CD4-positive, alpha-beta T cell treated with Interferon gamma for 1 hour (primary cell): Measurements from ENCODE around the gene ZNF41.

Experiments
- DNase-seq: peaks from one replicate; pipeline ENCODE4 v3.0.0-alpha.2; 2020

Gene ZNF41

DNA sequence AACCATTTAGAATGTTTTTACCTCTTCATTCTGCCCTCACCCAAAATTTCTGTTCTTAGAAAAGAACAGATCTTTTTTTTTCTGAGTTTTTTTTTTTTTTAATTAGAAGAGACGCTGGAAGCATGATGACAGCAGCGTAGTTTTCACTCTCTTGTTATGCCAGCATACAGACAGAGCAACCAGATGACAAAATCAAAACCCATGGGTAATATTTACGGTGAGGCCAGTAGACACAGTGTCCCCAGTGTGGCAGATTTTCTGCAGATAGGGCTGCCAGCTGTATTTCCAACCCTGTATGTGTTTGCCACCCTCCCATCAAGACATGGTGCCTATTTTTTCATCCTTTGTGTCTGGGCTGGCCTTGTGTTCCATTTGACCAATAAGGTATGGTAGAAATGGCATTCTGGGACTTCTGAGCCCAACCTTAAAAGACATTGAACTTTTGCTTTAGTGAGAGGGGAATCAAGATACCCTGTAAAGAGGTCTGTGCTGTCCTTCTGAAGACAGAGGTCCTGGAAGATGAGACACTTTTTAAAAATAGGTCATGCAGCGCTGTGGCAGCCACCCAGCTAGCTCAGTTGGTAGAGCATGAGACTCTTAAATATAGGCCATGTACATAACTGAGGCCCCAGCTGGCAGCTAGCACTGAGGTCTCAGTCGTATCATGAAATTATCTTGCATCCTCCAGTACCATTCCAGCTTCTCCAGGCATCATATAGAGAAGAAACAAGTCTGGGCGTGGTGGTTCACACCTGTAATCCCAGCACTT is 6.7 kb upstream of the ZNF41 start:
- no peak for DNase-seq

DNA sequence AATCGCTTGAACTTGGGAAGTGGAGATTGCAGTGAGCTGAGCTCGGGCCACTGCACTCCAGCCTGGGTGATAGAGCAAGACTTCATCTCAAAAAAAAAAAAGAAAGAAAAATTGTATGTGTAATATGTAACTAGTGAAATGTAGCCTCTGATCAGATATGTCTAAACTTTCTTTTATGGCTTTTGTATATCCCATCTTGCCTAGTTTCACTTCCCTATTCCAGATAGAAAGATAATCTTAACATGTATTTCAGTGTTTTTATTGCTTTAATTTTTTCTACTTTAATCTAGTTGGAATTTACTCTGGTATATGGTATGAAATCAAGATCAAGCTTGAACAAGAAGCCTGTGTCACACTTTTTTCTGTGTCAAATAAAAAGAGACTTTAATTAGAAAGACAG is 1.9 kb upstream of the ZNF41 start:
- DNase-seq, result no peak

DNA sequence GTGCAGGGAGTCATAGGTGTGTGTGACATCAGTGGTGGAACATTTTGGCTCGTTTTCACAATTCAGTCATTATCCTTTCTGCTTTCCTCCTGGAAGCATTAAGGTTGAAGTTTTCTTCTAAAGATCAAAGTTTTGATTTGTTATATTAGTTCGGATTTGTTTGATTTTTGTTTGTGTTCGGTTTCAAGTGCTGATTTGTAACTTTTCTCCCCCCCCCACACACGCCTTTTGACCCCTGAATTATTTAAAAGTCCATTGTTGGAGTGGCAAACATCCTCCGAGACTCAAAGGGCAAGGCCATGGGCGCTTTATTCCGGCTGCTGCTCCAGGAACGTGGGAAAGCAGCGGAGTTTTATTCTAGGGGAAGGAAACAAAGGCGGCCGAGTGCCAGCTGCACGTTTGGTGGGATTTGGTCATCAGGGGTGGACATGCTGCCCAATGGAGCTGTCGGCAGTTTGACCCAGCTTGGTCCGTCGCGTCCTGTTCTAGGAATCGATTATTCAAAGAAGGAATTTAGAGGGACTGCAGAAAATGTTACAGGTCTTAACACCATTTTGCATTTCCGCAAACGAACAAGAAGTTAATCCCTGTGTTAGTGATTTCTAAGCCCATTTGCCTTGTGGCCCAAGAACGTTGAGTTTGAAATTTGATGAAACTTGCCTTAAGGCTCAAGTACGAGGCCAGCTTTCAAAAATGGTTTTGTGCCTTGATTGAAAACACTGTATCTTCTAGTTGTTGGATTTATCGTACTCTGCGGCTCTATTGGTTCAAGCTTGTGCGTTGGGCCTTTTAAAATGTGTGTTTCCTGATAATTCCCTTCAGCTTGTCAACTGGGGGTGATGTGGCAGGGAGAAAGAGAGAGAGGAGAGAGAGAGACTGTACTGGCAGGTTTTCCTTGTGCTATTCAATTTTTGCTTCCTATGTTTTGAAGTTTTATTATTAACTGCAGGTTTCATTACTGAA is 565 bp upstream of the ZNF41 start:
- no peak for DNase-seq

DNA sequence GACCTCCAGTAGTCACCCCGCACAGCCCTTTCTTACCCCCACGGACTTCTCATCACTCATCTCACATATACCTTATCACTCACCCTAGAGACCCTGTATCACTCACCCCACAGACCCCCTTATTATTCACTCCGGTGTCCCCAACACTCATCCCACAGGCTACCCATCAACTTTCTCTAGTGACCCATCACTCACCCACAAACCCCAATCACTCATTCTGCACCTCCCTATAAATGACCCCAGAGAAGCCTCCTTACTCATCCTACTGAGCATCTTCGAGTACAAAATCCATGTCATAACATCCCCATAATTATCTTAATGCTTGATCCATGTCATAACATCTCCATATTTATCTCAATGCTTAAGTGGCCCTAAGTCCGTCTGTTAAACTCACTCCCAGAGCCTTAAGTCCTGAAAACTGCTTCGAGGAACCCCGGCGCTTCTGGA is 934 bp downstream of the ZNF41 start:
- no peak for DNase-seq

DNA sequence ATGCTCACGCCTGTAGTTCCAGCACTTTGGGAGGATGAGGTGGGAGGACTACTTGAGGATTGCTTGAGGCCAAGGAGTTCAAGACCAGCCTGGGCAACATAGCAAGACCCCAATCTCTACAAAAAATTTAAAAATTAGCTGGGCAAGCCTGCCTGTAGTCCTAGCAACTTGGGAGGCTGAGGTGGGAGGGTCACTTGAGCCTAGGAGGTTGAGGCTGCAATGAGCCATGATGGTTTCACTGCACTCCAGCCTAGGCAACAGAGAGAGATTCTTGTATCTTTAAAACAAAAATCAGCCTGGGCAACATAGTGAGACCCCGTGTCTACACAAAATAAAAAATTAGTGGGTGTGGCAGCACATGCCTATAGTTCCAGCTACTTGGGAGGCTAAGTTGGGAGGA is 1.9 kb downstream of the ZNF41 start:
- DNase-seq, result no peak

DNA sequence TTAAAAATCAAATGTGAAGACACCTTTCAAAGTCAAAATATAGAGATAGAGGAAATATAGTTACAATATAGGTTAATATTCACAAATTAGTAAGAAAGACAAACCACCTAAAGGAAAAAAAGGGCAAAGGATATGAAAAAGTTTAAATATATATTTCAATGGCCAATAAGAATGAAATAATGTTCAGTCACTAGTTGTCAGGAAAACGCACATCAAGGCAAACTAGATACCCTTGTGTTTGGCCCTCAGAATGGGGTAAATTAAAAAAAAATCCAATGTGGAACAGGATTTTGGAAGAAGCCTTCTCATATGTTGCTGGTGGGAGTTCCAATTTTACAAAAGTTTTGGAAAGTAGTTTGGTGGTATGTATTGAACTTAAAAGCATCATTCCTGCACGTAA is 2.4 kb downstream of the ZNF41 start:
- DNase-seq, result no peak

DNA sequence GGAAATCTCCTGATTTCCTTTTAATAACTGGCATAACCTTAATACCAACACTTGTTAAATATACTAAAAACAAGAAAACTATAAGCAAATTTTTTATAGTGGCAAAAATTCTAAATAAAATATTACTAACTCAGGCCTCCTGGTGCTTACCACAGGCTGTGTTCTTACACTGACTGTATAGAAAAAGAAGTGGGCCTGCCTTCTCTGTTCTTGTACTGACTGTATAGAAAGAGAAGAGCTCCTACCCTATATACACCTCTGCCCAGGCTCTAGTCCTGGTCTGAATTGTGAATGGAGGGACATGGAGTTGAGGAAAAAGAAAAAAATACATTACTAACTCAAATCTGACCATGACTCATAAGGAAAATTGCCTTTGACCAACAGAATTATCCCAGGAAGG is 7.5 kb downstream of the ZNF41 start:
- DNase-seq, result no peak

DNA sequence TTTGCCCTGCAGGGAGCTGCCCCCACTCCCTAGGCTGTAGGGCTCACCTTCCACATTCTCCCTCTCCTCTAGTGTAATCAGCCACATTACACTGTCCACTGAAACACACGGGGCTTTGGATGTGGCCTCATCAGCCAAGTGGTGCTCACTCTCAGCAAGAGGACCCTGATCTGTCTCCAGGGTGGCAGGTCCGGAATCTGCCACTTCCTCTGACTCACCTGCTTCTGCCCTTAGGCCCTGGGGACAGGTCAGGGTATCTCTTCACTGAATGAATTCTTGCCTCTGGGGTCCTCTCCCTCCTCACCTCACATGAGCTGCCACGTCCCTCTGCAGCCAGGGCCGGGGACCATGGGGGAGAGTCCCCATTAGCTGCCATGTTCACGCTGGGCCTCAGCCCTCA is 15.9 kb downstream of the ZNF41 start:
- no peak for DNase-seq

DNA sequence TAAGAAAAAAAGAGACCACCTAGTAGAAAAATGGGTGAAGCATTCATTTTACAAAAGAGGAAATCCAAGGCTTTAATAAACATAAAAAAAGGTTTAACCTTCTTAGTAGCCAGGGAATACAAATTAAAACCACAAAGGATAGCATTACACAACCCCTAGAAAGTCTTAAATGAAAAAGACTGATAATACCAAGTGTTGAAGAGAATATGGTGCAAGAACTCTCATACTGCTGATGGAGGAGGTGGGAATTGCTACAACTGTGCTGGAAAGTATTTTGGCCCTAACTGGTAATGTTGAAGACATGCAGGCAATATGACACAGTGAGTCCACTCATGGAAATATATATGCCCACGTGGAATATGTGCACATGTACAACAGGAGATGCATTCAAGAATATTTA is 22.5 kb downstream of the ZNF41 start:
- no peak for DNase-seq

DNA sequence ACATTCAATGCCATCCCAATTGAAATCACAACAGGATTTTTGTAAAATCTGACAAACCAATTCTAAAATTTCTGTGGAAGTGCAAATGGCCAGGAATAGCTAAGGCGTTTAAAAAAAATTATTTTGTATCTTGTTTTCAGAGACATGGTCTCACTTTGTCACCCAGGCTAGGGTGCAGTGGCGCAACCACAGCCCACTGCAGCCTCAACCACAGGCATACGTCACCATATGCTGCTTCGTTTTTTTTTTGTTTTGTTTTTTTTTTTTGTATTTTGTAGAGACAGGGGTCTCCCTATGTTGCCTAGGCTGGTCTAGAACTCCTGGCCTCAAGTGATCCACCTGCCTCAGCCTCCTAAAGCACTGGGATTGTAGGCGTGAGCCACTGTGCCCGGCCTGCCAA is 24.5 kb downstream of the ZNF41 start:
- peak; percentile 14 for DNase-seq

DNA sequence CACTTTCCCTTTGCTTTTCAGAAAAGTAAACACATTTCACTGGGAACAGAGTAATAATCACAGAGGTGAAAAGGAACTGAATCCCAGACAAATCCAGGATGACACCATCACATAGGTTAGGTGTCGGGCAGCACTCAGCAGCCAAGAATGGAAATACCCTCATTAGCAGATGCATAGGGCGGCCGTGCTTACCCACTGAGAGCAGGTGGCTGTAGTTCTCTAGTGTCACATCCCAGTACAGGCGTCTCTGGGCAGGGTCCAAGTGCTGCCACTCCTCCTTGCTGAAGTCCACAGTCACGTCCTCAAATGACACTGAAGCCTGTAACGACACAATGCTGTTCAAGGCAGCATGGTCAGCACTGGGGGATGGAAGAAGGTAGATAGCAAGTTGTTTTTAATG is 26.9 kb downstream of the ZNF41 start:
- no peak for DNase-seq

DNA sequence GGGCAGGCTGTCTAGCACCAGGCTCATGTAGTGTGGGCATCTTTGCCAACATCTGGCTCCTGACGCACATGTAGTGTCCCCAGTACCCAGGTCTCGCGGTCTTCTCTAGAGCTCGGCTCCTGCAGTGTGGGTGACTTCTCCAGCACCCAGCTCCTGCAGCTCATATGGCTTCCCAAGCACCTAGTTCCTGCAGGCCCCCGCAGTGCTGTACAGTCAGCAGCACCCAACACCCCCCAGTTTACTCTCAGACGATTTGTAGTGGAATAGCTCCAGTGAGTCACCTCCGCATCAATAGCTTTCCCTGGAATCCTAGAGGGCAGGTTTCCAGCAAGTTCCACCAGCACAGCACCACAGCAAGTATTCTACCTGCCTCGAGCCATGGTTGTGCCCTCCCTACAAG is 30.9 kb downstream of the ZNF41 start:
- no peak for DNase-seq

DNA sequence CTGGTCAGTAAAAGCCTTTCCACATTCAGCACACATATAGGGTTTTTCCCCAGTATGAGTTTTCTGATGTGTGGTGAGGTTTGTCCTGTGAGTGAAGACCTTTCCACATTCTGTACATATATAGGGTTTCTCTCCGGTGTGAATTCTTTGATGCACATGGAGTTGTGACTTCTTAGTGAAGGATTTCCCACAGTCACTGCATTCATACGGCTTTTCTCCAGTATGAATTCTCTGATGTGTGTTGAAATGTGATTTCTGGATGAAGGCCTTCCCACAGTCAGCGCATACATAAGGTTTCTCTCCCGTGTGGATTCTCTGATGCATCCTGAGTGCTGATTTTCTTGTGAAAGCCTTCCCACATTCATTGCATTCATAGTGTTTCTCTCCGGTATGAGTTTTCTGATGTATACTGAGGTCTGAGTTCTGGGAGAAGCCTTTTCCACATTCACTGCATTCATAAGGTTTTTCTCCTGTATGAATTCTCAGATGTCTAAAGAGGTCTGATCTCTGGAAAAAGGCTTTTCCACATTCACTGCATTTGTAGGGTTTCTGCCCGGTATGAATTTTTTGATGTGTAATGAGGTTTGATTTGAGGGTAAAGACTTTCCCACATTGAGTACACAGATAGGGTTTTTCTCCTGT is 34.7 kb downstream of the ZNF41 start:
- no peak for DNase-seq

DNA sequence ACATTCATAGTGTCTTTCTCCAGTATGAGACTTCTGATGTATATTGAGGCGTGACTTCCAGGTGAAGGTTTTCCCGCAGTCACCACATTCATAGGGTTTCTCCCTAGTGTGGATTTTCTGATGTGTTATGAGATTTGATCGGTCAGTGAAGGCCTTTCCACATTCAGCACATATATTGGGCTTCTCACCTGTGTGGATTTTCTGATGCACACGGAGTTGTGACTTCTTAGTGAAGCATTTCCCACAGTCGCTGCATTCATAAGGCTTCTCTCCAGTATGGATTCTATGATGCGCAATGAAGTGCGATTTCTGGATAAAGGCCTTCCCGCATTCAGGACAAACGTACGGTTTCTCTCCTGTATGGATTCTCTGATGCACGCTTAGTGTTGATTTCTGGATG is 35.4 kb downstream of the ZNF41 start:
- DNase-seq, result no peak

DNA sequence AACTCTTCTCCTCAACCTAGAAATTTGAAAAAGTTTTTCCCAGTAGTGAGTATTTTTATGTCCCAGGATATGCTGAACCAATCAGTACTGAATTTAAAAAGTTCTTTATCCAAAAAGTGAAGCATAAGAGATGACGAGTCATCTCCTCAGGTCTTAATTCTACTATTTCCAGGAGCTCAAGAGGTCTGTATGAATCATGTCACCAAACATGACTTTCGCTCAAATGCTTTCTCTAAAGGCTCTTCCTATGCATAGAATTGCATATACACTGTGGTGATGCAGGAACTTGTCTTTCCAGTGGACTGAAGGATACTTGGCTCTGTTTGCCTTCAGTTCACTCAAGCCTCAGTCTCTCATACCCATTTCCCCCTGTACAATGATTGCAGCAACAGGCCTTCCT is 36.1 kb downstream of the ZNF41 start:
- no peak for DNase-seq

DNA sequence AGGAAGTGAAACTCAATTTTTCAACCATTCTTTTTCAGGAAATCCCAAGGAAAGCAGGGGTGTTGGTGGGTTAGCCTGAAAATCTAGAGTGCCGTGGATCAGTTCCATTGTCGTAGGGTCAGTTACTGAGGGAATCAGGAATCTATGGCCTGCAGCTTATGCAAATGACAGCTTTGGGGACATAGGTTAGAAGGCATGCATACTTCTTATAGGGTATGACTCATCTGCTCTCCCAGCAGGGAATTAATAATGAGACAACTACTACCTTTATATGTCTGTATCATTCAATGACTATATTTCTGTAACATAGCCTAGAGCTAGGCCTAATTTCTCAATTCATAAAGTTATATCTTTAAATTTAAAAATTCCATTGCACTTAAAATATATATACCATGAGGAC is 36.6 kb downstream of the ZNF41 start:
- no peak for DNase-seq

DNA sequence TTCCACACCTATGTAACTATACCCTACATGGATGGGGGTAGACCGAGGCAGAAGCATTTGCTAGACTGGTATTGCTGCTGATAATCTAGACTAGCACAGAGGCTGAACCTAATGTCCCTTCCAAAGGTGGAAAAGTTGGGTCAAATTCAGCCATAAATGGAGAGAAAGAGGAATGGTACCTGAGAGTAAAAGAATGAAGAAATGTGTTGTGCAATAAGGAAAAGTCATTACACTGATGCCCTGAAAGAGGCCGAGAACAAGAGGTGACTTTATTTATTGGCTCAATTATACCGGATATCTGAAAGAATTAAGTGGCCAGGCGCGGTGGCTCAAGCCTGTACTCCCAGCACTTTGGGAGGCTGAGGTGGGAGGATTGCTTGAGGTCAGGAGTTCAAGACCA is 52.1 kb downstream of the ZNF41 start:
- DNase-seq, result no peak

DNA sequence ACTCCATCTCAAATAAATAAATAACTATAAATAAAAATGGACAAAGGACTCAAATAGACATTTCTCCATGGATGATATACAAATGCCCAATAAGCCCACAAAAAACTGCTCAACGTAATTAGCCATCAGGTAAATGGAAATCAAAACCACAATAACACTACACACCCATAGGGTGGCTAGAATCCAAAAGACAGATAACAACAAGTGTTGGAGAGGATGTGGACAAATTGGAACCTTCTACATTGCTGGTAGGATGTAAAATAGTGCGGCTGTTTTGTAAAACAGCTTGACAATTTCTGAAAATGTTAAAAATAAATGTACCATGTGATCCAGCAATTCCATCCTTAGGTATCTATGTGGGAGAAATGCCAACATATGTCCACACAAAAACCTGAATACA is 60.6 kb downstream of the ZNF41 start:
- no peak for DNase-seq

DNA sequence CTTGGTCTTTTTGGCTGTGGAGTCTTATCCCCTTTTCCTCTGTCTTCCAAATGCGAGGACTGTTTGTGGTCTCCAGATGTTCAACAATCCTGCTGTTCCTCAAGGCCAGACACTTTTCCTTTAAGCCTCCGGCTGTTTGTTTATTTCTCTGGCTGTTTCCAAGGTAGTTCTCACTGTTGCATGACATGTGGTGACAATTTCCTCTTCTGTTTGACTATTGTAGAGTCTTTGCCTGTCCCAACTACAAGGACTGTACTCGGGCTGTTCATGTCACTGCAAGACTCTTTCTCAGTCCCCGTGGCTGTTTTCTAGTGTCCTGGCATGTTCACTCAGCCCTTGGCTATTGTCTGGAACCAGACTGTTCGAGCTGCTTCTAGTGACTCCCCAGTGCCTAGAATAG is 62.1 kb downstream of the ZNF41 start:
- no peak for DNase-seq

DNA sequence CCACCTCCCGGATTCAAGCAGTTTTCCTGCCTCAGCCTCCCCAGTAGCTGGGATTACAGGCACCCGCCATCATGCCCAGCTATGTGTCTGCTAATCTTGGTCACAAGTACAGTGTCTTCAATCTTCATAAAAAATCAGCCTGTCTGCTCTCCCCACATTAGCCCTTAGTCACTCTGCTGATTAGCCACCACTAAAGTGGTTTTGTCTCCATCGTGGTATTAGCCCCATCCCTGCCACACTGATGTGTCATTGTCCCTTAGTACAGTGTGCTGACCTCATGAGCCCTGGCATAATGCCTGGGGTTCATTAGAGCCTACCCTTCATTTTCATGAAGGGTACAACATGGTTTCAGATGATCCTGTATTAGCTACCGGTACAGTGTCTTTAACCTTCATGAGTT is 62.8 kb downstream of the ZNF41 start:
- DNase-seq, result no peak

DNA sequence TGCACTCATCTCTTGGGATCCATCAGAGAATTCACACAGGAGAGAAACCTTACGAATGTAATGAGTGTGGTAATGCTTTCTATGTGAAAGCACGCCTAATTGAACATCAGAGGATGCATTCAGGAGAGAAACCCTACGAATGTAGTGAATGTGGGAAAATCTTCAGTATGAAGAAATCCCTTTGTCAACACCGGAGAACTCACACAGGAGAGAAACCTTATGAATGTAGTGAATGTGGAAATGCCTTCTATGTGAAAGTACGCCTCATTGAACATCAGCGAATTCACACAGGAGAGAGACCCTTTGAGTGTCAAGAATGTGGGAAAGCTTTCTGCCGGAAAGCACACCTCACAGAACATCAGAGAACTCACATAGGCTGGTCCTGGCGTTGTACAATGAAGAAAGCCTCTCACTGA is 69.8 kb downstream of the ZNF41 start:
- no peak for DNase-seq
